GM12878 (cell line): Measurements from ENCODE around the gene MRPL32. TPM values are rescaled to one million over a fixed set of nuclear protein-coding genes. Genes with fewer than 3 reads are reported as not detected.

ENCODE experiments used
- ATAC-seq: fragments of 200-7000 bp; cut with Tn5 transposase; 3 replicates; pipeline ENCODE4 v1.9.1; 2020; ENCODE audit warnings: mild to moderate bottlenecking, moderate library complexity
- BruUV-seq: library from RNA; stranded (reverse); fragments of 400-500 nt; replicated peaks from 2 replicates; lab custom pipeline; 2021; lab: Mats Ljungman, UMichigan
- CTCF ChIA-PET: fragments of 300-600 bp; sonication (Branson Sonifier 250); formaldehyde crosslinking; extraction: SDS; loops from one replicate; lab custom pipeline; 2021; ENCODE audit warnings: inconsistent platforms; lab: Yijun Ruan, JAX
- POLR2A ChIA-PET: fragments of 350-600 bp; formaldehyde crosslinking; extraction: SDS; loops from one replicate; lab custom pipeline; 2021; ENCODE audit warnings: inconsistent platforms; lab: Charles Lee
- RAD21 ChIA-PET: fragments of 300-600 bp; sonication (Branson Sonifier 250); formaldehyde crosslinking; loops from one replicate; lab custom pipeline; 2023; ENCODE audit warnings: antibody characterized with exemption; ENCODE audit not compliant: unreplicated experiment; lab: Charles Lee
- SMC1A ChIA-PET: fragments of 300-600 bp; sonication (Branson Sonifier 250); formaldehyde crosslinking; loops from one replicate; lab custom pipeline; 2023; ENCODE audit not compliant: unreplicated experiment, uncharacterized antibody; lab: Charles Lee
- DNase-seq: peaks from one replicate; pipeline ENCODE4 v3.0.0-alpha.2; 2011; ENCODE audit warnings: low read depth, low spot score
- FAIRE-seq: peaks from 3 replicates; lab custom pipeline; 2011; peaks lifted over from hg19 to GRCh38; lab: Jason Lieb, UNC
- H2AFZ ChIP-seq: 2 replicates; pipeline ENCODE4 v1.6.0; 2011; ENCODE audit warnings: low read depth, low read length, control low read depth; ENCODE audit not compliant: control insufficient read depth
- H3K27ac ChIP-seq: 2 replicates; pipeline ENCODE4 v1.5.1; 2011; ENCODE audit warnings: control low read depth; ENCODE audit not compliant: control insufficient read depth, insufficient read depth
- H3K27me3 ChIP-seq, 2 experiments: replicated peaks in 1 of 2; 2 replicates each; pipeline versions ENCODE4 v1.6.0 to v1.6.1; 2011; ENCODE audit warnings: low read length in 1 of 2; ENCODE audit not compliant: control insufficient read depth in 2 of 2, insufficient read depth in 2 of 2
- H3K36me3 ChIP-seq, 2 experiments: 2 replicates each; pipeline ENCODE4 v1.5.1; 2011; ENCODE audit warnings: low read length in 1 of 2; ENCODE audit not compliant: control insufficient read depth in 2 of 2, insufficient read depth in 2 of 2
- H3K4me1 ChIP-seq: 2 replicates; pipeline ENCODE4 v1.6.1; 2011; ENCODE audit warnings: mild to moderate bottlenecking, low read length, moderate library complexity, mixed read lengths; ENCODE audit not compliant: control insufficient read depth, insufficient read depth
- H3K4me2 ChIP-seq: 2 replicates; pipeline ENCODE4 v1.6.0; 2011; ENCODE audit warnings: control low read depth; ENCODE audit not compliant: control insufficient read depth, insufficient read depth
- H3K4me3 ChIP-seq: fragments of 200-600 bp; sonication (generic); 2 replicates; pipeline ENCODE4 v1.5.1; 2016
- H3K79me2 ChIP-seq: 2 replicates; pipeline ENCODE4 v1.6.0; 2011; ENCODE audit warnings: low read length; ENCODE audit not compliant: control insufficient read depth, insufficient read depth
- H3K9ac ChIP-seq: 2 replicates; pipeline ENCODE4 v1.8.0; 2011; ENCODE audit warnings: low read length, control low read depth, mixed read lengths; ENCODE audit not compliant: control insufficient read depth, insufficient read depth
- H3K9me3 ChIP-seq: replicated peaks from 3 replicates; pipeline ENCODE4 v1.5.1; 2011; ENCODE audit warnings: mild to moderate bottlenecking, low read length; ENCODE audit not compliant: control insufficient read depth, insufficient read depth
- H4K20me1 ChIP-seq: 2 replicates; pipeline ENCODE4 v1.6.0; 2011; ENCODE audit not compliant: control insufficient read depth, insufficient read depth
- BCL11A ChIP-seq: IDR thresholded peaks from 2 replicates; pipeline ENCODE4 v1.6.1; 2011; ENCODE audit warnings: low read depth, low read length
- HDAC2 ChIP-seq: fragments of 200-600 bp; sonication (generic); IDR thresholded peaks from 2 replicates; pipeline ENCODE4 v1.6.1; 2017
- MEF2A ChIP-seq: IDR thresholded peaks from 2 replicates; pipeline ENCODE4 v1.6.1; 2011; ENCODE audit warnings: low read depth, mild to moderate bottlenecking, low read length, moderate library complexity; ENCODE audit not compliant: insufficient read depth
- in situ Hi-C: fragments of 300-500 bp; cut with MboI; formaldehyde crosslinking; loops from 9 replicates; pipeline ENCODE4 v1.14.3; 2018; ENCODE audit warnings: mixed read lengths
- intact Hi-C: fragments of 100-400 bp; cut with micrococcal nuclease; formaldehyde crosslinking; loops from one replicate; pipeline ENCODE4 v1.14.2; 2022; ENCODE audit not compliant: unreplicated experiment
- polyA plus RNA-seq, 11 experiments: library from polyadenylated mRNA; depleted of rRNA in 4 of 11; unstranded in 6 of 11; stranded (reverse) in 5 of 11; fragments of >200 nt; fragmentation: Nextera tagmentation in 4 of 11; fragmentation: Illumina TruSeq in 1 of 11; extraction: Ambion mirVana in 4 of 11; extraction: Trizol in 1 of 11; gene quantifications; 1 replicate in 1 of 11; 2 replicates in 10 of 11; pipeline versions ENCODE4 v1.2.1 to v1.2.3, GENCODE V29; 2011 to 2016; ENCODE audit warnings: inconsistent platforms in 2 of 11, missing spikeins in 2 of 11, low read depth in 1 of 11
- total RNA-seq, 4 experiments: library from RNA; depleted of rRNA in 3 of 4; stranded (reverse); fragments of >200 nt in 3 of 4; fragmentation: Illumina TruSeq in 1 of 4; extraction: Trizol in 1 of 4; gene quantifications; 2 replicates each; pipeline versions ENCODE4 v1.2.1 to v1.2.3, GENCODE V29; 2013 to 2021
- TF ChIP-seq, protein P1 (sequence below): IDR thresholded peaks from 2 replicates; pipeline ENCODE4 v1.6.1; 2011; ENCODE audit warnings: low read depth, mild to moderate bottlenecking, low read length, moderate library complexity, borderline replicate concordance; ENCODE audit errors: extremely low read depth
- TF ChIP-seq, protein P2 (sequence below): fragments of 450-650 bp; IDR thresholded peaks from 2 replicates; pipeline ENCODE4 v1.6.1; 2017; ENCODE audit warnings: mild to moderate bottlenecking, low read depth, inconsistent platforms; ENCODE audit not compliant: poor library complexity, severe bottlenecking

The MRPL32 gene
- total and polyA plus RNA-seq, 10 of the 15 experiments (the other 5 are each of a cell fraction or from before 2014, with no cell fraction given): 65.3 to 339 (median 112) TPM

DNA sequence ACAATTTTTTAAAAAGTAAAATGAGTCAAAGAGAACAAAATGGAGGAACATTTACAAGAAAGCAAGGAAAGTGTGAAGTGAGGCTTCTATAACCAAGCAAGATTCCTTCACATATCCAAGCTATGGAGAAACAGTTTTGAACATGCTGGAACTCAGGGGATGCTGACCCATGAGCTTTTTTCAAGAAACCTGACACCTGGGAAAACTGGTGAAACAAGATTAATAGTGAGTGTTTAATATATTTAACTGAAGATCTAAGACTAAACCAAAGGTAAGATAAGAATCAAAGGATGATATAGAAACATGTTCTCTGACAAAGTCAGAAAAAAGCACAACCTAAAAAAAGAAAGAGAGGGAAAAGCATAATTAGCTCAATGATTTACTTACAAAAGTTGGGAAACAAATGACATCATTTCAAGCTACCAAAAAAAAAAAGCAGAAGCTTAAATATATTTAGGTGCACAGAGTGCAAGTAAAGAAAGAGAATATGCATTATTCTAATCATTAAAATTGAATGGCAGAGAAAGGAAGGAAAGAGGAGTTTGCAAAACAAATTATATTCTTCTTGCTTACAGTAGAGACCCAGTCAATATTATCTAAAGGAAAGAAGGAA, 45.2 kb upstream of the MRPL32 start:
- intact Hi-C loops: no loop called here
- H3K9ac ChIP-seq: no peak overlapping the region
- no peak overlapping the region for H3K4me2 ChIP-seq
- ChIA-PET CTCF (interaction anchor here (0.7 to 2.1 kb wide), 7 partner anchors 10 to 944 kb away, joined by 3 to 16 read pairs (median 3); no protein-coding TSS in a partner anchor), POLR2A (no interaction called here), RAD21 (interaction anchor here (1.1 to 1.4 kb wide), 2 partner anchors 54 to 944 kb away, joined by 3 read pairs; no protein-coding TSS in a partner anchor), SMC1A (interaction anchor here (0.6 to 1.4 kb wide), 4 partner anchors 10 to 568 kb away, joined by 3 to 5 read pairs (median 4); no protein-coding TSS in a partner anchor)
- no peak for FAIRE-seq
- no peaks in the 10 kb centered on the region for H3K79me2 ChIP-seq
- BruUV-seq: no TSS peak
- H3K36me3 ChIP-seq: no peaks in the 10 kb centered on the region
- no peaks in the 10 kb centered on the region for H3K9me3 ChIP-seq
- in situ Hi-C loops: no loop called here
- H3K4me3 ChIP-seq: no peak overlapping the region
- no peak for ATAC-seq
- TF ChIP-seq BCL11A (no peak), HDAC2 (no peak), MEF2A (no peak)
- TF ChIP-seq, protein P1, sequence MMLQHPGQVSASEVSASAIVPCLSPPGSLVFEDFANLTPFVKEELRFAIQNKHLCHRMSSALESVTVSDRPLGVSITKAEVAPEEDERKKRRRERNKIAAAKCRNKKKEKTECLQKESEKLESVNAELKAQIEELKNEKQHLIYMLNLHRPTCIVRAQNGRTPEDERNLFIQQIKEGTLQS: no peak
- TF ChIP-seq, protein P2, sequence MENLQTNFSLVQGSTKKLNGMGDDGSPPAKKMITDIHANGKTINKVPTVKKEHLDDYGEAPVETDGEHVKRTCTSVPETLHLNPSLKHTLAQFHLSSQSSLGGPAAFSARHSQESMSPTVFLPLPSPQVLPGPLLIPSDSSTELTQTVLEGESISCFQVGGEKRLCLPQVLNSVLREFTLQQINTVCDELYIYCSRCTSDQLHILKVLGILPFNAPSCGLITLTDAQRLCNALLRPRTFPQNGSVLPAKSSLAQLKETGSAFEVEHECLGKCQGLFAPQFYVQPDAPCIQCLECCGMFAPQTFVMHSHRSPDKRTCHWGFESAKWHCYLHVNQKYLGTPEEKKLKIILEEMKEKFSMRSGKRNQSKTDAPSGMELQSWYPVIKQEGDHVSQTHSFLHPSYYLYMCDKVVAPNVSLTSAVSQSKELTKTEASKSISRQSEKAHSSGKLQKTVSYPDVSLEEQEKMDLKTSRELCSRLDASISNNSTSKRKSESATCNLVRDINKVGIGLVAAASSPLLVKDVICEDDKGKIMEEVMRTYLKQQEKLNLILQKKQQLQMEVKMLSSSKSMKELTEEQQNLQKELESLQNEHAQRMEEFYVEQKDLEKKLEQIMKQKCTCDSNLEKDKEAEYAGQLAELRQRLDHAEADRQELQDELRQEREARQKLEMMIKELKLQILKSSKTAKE: no peak
- H4K20me1 ChIP-seq: no peaks in the 10 kb centered on the region
- H3K4me1 ChIP-seq: no peaks in the 10 kb centered on the region; the same call in 1 of the 2 replicates
- no peak overlapping the region for H2AFZ ChIP-seq
- H3K27me3 ChIP-seq: peaks cover 0 to 1% of the 10 kb centered on the region in 2 experiments; a peak in 2 of 4 replicates
- no peak overlapping the region for H3K27ac ChIP-seq
- no peak for DNase-seq
